ENCODE results near the gene STAG3.
A peak's percentile ranks its signal among the peaks of the same experiment; 100 is the strongest.

STAG3 gene

DNA sequence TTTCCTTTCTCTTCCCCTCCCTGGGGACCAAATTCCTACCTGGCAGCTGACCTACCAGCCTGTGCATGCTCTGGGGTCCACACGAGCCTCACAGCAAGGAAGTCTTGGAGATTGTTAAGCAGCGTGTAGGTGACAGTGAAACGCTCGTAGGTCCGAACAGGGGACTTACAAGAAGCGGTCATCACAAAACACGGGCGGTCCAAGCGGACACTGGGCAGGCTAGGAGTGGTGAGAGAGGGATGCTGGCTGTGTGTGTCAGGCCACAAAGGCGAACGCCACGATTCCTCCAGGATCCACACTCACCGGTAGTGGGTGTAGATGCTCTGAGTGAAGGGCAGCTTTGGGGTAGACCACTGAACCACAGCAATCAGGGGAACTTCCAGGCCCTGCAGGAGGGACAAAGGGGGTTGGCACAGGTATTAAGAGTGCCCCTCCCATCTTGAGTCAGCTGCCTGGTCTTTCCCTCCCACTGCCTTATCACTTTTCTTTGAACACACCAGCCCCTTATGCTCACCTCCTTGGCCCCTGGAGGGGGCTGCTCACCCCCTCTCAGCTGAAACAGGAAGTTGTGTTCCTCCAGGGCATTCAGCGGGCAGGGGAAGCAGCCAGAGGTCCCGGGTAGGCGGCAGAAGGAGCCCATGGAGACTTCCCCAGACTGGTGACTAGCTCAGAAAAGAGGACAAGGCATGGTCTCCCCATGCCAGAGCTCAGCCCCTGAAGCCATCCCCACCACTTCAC, 21.2 kb upstream of the STAG3 start:
- DNase-seq: peak; percentile 39

DNA sequence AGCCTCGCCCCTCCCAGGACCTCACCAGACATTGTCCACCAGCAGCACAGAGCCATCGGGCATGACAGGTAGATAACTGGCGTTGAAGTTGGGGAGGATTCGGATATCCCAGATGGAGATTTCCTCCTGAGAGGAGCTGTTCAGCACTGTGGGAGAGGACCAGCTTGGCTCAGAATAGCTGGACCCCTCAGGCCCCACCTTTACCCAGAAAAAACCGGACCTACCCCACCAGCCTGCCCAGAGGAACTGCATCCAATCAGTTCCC, 20.7 kb upstream of the STAG3 start:
- no peak for DNase-seq

DNA sequence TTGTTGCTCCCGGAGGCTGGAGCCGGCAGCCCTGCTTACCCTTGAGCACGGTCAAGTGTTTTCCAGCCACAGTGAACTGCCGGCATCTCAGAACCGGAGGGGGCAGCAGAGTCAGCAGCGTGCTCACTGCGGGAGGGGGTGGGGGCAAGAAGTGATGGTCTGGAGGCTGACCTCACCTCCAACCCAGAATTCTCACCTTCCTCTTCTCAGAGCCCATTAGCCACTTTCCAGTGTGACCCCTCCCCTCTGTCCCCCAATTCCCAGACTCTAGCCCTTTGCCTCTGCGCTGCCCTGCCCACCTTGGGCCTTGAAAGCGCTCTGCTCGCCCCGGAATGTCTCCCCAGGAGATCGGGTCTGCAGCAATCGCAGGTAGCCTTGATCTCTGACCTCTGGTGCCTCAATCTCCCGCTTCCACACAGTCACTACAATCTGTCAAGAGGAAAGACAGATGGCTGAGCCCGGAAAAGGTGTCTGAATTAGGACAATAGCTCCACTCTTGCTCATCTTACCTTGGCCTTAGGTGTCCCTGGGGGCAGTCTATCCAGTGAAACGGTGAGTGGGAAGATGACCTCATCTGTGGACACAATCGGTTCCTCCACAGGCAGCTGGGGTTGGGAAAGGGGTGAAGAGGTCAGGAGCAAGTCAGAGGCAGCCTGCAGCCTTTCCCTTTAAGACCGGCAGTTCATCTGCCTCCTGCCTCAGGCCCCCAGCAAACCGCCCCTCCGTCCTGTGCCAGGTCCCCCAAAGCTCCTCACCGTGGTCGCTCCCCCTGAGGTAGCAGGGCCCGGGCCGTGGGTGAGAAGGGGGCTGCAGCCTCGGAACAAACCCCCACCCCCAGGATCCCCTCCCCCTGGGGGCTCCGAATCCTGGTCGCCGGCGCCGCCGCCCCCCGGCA, 20.1 kb upstream of the STAG3 start:
- DNase-seq: no peak

DNA sequence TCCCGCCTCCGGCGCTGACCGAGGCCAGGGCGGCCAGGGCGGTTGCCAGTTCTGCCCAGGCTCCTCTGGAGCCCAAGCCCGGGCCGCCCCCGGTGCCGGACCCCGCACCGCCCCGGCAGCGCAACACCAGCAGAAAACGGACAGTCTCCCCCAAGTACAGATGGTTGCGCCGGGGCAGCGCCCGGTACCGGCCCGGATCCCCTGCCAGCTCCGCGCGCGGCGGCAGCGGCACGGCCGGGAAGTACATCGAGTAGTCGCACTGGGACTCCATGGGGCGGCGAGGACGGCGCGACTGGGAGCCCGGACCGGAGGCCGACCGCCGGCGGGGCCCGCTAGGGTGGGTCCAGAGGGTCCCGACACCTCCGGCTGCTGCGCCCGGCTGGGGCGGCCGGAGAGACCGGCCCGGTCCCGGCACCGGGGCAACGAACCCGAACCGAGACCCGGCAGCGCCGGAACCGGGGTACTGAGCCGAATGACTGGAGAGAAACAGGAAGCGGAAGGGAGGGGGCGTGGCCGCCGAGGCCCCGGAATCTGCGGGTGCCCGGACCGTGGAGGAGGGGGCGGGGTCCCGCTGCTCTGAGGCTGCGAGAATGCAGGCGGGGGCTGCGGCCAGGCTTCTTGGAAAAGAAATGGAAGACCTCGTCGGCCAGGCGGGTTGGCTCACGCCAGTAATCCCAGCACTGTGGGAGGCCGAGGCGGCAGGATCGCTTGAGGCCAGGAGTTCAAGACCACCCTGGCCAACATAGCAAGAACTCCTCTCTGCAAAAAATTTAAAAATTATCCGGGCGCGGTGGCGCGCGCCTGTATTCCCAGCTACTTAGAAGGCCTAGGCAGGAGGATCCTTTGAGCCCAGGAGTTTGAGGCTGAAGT, 19.3 kb upstream of the STAG3 start, which contains the start of gene TRAPPC14:
TSS of gene TRAPPC14 (minus strand) at position 495 of the 870 bp plus-strand sequence. CDS start at position 271, 224 bp downstream.
- peak; percentile 85 for DNase-seq

DNA sequence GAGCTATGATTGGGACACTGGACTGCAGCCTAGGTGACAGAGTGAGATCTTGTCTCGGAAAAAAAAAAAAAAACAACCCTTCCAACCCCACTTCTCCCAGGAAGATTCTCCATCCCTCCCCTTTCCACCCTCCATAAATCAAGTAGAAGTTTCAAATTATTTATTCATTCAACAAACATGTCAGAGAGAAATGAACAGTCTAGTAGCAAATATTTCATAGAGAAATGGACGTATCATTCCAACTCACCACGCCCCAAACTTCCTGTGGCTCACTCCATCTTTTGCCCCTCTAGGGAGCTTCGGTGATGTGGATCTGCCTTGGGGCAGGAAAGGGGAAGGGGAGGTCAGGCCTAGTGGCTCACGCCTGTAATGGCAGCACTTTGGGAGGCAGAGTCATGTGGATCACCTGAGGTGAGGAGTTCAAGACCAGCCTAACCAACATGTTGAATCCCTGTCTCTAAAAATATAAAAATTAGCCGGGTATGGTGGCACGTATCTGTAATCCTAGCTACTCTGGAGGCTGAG, 18.6 kb upstream of the STAG3 start:
- no peak for DNase-seq

DNA sequence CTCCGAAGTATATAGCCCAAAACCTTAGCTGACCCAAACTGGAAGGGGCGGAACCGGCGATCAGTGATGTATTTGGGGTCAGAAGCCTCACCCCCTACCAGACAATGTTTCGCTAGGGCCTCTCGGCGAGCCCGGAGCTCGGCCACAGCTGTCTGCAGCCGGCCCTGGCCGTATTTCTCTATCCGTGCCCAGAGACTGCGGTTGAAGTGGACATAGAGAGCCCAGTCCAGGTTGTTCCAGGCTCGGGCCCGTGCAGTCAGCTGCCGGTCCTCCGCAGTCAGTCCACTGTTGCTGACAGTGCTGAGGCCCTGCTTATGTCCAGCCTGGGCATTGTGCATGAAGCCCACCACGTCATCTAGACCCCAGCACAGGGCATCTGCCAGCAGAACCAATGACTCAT, 17.7 kb upstream of the STAG3 start:
- DNase-seq: no peak

DNA sequence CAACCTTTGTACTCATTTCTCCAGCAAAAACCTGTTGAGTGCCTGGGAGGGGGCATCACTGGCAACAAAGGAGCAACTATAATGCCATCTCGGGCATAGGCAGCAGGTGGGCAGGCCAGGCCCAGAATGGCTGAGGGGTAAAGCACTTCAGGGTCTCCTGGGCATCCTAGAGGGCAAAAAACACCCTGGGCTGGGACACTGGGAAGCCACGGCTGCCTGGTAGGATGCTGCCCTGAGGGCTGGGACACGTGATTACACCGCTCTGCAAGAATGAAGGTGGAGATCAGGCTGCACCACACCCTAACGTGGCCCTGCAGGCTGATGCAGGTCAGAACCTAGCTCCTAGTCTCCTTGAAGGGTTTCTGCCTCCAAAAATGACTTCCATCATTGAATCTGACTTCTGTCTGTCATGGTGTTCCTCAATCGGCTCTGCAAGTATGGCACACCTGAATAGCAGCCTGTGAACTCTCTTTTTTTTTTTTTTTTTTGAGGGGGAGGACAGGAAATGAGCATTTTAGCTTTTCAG, 14.6 kb upstream of the STAG3 start:
- peak; percentile 46 for DNase-seq

DNA sequence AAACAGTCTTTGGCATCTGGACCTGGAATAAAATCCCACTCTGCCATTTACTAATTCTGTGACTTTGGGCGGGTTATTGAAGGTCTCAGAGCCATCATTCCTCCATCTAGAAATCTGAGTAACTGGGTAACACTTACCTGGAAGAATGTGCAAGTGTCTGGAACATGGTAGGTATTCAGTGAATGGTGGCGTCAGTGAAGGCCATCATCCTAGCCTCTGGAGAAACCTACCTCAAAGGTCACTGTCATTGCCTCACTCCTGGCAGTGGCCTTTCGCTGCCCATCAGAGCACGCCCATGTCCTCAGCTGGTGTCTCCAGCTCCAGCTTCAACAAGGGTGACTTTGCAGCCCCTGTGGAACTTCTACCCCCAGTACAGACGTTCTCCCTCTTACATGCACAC, 13.8 kb upstream of the STAG3 start:
- no peak for DNase-seq

DNA sequence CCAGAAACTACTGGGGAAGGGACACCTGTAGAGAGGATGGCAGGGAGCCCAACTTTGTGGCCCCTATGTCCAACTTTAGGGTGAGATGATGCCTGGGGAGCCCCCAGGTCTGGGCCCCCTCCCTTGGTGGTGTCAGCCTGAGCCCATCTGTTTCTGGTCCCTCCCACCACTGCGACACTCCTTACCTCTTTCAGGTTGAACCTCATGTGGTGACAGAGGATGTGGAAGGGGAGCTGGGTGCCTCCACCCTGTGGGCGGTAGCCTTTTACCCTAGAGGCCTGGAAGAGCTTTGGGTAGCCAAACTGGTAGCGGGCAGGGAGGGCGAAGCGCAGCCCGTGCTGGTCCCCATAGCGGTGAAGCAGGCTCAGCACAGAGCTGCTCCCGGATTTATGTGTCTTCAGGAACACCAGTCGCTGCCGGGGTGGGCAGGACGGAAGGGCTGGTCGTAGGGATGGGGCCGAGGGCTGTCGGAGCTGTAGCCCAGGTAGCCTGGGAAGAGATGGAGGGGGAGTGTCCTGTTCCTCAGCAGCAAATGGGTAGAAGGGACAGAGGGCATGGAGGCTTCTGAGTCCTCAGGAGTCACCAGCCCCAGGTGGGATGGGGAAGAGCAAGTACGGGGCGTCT, 11.3 kb upstream of the STAG3 start:
- DNase-seq: peak; percentile 43

DNA sequence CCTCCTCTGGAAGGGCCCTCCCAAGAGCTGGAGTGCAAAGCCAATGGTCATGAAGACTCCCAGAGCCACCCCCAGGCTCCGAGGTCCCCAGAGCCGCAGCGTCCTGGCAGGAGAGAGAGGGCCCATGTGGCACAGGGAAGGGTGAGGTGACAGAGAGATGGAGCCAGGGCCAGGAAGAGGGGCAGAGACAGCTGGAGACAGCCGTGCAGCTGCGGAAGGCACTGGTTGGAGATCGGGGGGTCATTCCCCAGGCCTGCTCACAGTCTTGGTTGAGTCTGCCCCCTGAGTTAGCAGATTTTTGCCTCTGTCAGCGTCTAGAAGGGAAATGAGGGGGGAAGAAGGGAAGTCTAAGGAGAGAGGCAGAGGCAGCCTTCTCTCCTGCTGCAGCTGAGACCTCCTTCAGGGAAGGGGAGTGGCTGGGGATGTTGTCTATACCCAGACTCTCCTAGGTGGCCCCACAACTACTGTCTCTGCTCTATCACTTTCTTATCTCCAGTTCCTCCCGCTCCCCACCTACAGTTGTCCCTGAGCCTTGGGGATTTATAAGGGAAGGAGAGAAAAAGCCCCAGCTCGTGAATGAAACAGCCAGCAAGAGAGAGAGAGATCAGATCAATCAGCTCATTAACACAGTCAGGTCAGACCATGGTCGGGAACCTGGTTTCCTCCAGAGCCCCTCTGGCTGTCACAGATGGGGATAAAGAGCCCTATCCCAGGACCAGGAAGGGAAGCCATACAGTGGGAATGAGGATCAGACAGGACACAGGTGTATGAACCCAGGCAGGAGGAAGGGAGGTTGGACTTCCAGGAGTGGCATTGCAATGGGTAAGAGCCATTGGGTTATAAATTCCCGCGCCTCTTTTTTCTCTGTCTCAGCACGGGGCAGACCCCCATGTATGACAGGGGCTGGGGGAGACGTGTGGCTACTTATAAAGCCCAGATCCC, 10.5 kb upstream of the STAG3 start:
- no peak for DNase-seq

DNA sequence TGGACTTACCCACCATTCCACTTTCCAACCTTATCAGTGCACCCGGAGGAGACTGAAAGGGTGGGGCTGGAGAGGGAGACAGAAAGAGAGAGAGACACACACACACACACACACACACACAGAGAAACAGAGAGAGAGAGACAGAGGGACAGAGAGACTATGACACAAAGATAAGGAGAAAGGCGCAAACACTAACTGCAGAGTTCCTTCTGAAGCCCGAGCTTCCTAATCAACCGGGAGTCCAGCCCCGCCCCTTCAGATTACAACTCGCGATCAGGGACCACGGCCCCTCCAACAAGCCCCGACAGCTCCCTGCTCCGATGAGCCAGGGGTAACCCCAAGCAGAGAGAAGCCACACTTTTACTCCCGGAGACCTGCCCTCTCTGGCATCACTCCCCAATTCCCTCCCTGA, 9.8 kb upstream of the STAG3 start:
- DNase-seq: no peak

DNA sequence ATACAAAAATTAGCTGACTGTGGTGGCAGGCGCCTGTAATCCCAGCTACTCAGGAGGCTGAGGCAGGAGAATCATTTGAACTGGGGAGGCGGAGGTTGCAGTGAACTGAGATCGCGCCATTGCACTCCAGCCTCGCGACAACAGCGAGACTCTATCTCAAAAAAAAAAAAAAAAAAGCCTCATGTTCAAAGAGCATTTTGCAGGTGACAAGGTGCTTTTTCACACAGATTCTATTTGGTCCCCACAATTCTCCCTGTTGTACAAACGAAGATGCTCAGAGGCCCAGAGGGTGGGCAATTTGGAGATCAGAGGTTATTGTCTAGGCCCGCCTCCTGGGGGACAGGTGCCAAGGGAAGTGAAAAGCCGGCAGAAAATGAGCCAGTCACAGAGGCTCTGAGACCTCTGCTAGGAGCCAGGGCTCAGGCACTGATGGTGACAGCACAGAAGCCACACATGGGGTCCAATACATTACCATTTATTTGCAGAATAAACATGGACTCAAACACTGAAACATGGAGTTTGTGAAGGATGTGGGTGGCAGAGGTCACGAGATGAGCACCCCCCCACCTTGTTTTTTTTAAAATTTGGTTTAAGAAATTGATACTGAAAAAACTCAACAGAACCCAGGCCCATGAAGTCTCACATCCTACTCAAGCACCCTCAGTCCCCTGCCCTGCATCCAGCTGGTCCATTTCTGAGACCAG, 8.4 kb upstream of the STAG3 start:
- no peak for DNase-seq

DNA sequence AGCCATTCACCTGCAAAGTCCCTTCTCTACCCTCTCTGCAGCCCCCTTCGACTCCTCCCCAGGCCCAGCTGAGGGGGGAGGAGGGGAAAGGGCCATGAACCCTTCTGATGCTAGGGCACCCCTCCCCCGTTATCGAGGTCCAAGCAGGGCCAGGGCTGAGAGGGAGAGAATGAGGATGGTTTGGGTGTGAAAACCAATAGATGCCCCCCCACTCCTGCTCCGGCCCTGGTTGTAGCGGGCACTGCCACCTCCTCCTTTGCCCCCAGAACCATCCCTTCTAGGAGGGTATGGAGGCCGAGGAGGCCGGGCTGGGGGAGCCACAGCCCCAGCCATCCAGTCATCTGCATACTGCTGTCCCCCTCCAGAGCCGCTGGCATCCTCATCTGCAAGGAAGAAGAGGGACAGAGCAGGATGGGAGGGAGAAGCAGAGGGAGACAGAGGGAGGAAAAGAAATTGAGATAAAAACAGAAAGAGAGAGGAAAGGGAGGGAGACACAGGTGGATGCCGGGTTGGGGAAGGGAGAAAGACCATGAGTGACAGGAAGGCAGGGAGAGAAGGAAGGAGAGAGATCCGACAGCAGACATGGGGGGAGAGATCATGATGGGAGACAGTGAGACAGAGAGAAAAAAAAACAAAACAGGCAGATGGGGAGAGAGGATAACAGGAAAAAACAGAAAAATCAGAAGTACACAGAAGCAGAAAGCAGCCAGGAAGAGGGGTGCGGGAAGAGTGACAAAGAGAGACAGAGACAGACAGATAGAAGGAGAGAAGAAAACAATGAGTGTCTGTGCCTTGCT, 7.4 kb upstream of the STAG3 start:
- DNase-seq: no peak

DNA sequence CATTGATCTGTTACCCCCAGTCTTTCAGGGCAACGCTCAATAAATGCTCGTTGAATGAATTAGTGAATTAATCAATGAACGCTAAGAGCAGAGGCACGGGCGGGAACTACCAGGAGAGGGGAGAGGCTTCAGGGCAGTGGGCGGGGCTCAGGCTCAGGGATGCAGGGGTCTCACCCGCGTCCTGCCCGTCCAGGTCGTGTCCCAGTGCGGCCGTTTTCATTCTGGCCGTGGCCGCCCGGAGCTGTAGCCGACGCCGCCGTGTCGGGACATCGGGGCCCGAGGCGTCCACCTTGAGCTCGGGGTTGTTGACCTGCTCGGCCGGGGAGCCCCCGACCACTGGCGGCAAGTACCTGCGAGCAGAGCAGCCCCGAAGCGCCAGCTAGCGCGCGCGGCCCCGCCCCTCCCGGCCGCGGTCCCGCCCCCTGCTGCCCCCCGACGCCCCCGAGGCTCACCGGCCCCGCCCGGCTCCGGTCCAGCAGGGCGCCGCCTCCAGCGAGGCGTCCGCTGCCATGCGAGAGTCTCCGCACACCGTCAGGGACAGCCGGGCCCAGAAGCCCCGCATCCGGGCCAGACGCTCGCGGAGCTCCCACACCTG, 6.5 kb upstream of the STAG3 start:
- DNase-seq: no peak

DNA sequence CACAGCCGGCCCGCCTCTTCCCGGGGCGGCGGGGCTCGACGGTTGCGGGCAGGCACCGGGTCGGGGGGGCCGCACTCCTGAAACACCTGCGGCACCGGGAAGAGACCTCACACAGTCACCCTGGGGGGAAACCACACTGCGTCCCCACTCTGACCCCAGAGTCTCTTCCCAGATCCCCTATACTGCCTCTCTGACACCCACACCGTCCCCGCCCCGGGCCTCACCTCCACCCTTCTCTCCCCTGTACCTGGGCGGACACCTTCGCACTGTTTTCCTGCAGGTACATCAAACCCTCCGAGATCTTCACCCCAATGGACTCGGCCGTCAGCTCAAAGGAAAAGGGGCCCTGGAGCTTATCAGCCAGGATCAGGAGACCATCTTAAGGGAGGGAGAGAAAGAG, 5.9 kb upstream of the STAG3 start:
- DNase-seq: no peak

DNA sequence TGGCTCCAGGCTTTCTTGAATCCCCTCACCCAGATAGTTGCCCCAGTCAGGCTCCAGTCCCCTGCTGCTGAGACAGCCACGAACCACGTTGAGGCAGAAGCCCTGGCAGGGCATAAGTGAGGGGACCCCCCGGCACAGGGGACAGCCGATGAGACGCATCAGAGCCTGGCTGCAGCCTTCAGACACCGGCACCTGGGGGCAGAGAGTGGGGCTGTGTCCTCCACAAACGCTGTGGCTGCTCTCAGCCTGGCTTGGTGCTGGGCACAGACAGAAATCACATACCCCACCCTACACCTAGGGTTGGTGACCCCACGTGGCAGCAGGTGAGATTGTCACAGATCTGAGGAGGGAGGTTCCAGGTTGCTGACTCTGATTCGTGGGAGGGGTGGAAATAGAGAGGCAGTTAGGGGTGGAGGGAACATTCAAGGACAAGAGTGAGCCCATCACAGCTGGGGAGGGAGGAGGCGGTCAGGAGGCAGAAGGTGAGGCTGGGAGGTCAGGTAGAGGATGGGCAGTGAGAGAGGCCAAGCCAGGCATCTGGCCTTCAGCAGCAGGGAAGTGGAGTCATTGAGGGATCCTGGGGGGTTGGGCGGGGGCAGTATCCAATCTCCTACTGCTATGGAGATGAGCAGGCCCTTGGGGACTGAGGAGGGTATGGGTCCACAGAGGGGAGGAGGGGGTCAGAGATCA, 3.8 kb upstream of the STAG3 start:
- DNase-seq: no peak

DNA sequence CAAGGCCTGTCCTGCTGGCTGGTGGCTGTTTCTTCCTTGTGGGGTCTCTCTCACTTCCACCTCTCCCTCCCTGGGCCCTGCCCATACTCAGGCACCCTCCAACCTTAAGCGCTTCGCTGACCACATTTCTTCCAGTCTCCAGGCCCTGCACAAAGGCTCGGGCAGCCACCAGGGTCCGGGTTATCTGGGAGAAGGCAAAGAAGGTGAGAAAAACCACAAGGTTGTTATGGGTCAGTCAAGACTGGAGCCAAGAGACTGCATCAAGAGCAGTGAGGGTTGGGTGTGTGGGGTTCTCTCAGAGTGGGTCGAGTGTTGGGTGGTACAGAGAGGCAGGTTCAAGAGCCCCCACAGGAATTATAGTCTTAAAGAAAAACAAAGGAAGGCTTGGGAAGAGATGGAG, 3.1 kb upstream of the STAG3 start:
- no peak for DNase-seq

DNA sequence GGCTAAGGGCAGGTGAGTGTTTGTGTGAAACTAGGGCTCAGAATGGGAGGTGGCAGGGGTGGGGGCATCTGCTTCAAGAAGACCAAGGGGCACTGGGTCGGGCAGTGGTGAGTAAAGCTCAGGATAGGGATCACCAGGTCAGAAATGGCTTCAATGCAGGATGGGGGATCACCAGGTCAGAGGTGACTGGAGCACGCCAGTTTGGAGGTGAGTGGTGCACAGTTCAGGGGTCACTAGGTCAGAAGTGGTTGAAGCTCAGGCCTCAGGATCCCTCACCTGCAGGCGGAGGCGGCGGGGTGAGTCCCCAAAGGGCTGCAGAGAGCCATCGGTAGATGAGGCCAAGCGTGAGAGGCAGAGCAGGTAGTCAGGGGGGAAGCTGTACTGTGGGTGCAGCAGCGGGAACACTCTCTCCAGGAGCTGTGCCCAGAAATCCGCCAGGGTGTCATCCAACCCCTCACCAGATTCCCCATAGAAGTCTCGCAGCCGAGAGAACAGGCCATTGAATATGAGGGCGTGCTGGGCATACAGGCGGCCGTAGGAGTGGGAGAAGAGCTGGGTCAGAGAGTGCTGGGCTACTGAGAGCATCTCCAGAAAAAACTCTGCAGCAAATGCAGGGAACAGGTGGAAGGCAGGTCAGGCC, 2.3 kb upstream of the STAG3 start:
- no peak for DNase-seq
